Testis (tissue), 2 donors: ENCODE results near the gene FURIN.

ENCODE experiments used
- CTCF ChIP-seq, 3 experiments: fragments of 450-650 bp in 2 of 3; fragments of 200-600 bp in 1 of 3; sonication (generic) in 1 of 3; IDR thresholded peaks; one replicate each; pipeline ENCODE4 v1.5.1; 2016 to 2019; ENCODE audit warnings: antibody characterized with exemption in 3 of 3, mild to moderate bottlenecking in 2 of 3, moderate library complexity in 1 of 3
- POLR2A ChIP-seq: fragments of 450-650 bp; IDR thresholded peaks from one replicate; pipeline ENCODE4 v1.6.1; 2017; ENCODE audit warnings: antibody characterized with exemption, mild to moderate bottlenecking, moderate library complexity

GRCh38 chr15:90881978-90882721, 13.8 kb downstream of the FURIN start:
- TF ChIP-seq CTCF (IDR thresholded peaks at IDR 0.05) (no peak), POLR2A (no peak)
